Stomach (tissue), 4 donors: ENCODE data around the gene EFCAB12.

ENCODE experiments used
- CTCF ChIP-seq, 7 experiments: fragments of 450-650 bp in 4 of 7; fragments of 200-600 bp in 3 of 7; sonication (generic) in 3 of 7; IDR thresholded peaks; one replicate each; pipeline ENCODE4 v1.5.1; 2016 to 2019; ENCODE audit warnings: antibody characterized with exemption in 7 of 7, control low read depth in 2 of 7, mild to moderate bottlenecking in 1 of 7
- EP300 ChIP-seq: sonication (generic); formaldehyde crosslinking; IDR thresholded peaks from one replicate; pipeline ENCODE4 v1.6.1; 2017; ENCODE audit warnings: antibody characterized with exemption

DNA sequence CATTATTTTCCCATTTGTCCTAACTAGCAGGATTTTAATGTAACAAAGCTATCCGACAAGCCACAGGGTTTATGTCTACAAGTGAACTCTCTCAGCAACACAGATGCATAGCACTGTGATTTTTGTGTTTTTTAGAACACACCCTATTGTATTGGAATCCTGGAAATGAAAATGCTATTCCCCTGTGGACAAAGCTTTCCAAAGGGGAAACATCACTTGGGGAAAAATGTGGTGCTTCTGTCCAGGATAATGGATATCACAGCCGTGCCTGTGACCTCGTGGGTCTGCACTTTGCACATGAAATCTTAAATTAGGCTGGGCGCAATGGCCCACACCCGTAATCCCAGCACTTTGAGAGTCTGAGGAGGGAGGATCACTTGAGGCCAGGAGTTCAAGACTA is 60.6 kb downstream of the EFCAB12 start:
- TF ChIP-seq EP300 (no peak), CTCF (IDR thresholded peaks at IDR 0.05) (no peak)
